ENCODE results near the gene PCYT1B. TPM values are rescaled to one million over a fixed set of nuclear protein-coding genes. Genes with fewer than 3 reads are reported as not detected.

Gene PCYT1B
- total RNA-seq, 1 donor from 2014 or later, result 1.1 TPM

DNA sequence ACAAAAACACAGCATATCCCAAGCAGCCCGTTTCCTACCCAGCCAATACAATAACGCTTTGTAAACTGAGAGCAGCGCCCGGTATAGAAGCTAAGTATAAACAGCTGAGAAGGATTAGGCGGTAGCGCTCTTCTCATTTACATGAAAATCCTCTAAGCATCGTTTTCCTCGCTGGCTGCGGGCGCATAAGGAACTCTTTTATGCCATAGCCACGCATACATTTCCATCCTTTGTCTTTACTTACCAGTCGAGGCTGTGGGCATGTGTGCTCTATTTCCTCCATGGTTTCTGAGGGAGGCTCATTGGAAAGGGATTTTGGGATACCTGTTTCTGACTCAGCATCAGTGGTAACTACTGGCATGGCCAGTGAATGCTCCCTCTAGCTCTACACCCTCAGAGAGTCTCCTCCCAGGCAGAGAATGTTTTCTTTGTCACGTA lies 383 bp downstream of the PCYT1B start:
- Mint-ChIP-seq H3K27ac (ENCODE audit: unreplicated experiment) (peak overlapping the region; percentile 76), H3K4me3 (ENCODE audit: unreplicated experiment) (peak overlapping the region; percentile 70), H3K9me3 (ENCODE audit: unreplicated experiment) (no peaks in the 10 kb centered on the region), H3K4me1 (ENCODE audit: unreplicated experiment) (peaks cover 20% of the 10 kb centered on the region), H3K36me3 (ENCODE audit: unreplicated experiment) (no peaks in the 10 kb centered on the region), H3K27me3 (ENCODE audit: unreplicated experiment) (peaks cover 32% of the 10 kb centered on the region)
- TF ChIP-seq, protein P1, sequence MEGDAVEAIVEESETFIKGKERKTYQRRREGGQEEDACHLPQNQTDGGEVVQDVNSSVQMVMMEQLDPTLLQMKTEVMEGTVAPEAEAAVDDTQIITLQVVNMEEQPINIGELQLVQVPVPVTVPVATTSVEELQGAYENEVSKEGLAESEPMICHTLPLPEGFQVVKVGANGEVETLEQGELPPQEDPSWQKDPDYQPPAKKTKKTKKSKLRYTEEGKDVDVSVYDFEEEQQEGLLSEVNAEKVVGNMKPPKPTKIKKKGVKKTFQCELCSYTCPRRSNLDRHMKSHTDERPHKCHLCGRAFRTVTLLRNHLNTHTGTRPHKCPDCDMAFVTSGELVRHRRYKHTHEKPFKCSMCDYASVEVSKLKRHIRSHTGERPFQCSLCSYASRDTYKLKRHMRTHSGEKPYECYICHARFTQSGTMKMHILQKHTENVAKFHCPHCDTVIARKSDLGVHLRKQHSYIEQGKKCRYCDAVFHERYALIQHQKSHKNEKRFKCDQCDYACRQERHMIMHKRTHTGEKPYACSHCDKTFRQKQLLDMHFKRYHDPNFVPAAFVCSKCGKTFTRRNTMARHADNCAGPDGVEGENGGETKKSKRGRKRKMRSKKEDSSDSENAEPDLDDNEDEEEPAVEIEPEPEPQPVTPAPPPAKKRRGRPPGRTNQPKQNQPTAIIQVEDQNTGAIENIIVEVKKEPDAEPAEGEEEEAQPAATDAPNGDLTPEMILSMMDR (IDR thresholded peaks at IDR 0.05), result no peak
- DNase-seq (ENCODE audit: extremely low spot score, unreplicated experiment), result no peak

DNA sequence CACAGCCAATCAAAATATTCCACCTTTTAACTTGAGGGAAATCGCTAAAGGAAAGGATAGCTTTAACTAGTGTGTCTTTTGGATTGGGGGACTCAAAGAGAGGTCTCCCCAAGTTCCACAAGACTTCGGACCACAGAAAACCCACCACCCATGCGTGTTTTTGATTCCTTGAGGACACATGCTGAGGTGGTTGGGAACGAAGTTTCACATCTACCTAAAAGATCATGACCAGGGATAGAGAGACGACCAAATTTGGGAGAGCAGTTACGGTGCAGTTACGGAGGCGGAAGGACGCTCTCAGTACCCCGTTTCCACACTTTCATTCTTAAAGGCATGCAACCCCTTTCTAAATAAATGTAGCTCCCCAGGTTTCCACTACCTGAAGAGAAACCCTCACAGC lies 1.1 kb downstream of the PCYT1B start:
- no peak for DNase-seq (ENCODE audit: extremely low spot score, unreplicated experiment)
- TF ChIP-seq, protein P1 (IDR thresholded peaks at IDR 0.05), result no peak
- no peak overlapping the region for H3K4me3 Mint-ChIP-seq (ENCODE audit: unreplicated experiment)
- peaks cover 20% of the 10 kb centered on the region for H3K4me1 Mint-ChIP-seq (ENCODE audit: unreplicated experiment)
- peaks cover 35% of the 10 kb centered on the region for H3K27me3 Mint-ChIP-seq (ENCODE audit: unreplicated experiment)
- H3K27ac Mint-ChIP-seq (ENCODE audit: unreplicated experiment), result no peak overlapping the region
- H3K9me3 Mint-ChIP-seq (ENCODE audit: unreplicated experiment), result no peaks in the 10 kb centered on the region
- no peaks in the 10 kb centered on the region for H3K36me3 Mint-ChIP-seq (ENCODE audit: unreplicated experiment)

DNA sequence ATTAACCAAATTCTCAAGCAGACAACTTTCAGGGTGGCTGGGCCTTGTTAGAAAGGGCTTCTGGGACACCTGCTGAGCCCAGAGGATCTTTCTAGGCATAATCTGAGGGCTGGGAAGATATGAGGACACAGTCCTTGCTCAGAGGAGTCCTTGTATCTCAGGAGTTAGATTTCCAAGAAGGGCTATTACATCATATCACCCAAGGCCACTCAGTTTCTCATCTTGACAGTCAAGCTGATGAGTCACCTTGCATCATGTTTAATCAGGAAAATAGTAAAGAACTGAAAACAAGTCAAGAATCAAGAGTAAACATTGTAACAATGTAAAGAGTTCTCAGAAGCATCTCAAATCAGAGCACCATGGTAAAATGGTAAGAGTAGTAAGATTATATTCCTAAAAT lies 4.0 kb downstream of the PCYT1B start:
- Mint-ChIP-seq H3K27me3 (ENCODE audit: unreplicated experiment) (peaks cover 33% of the 10 kb centered on the region), H3K4me1 (ENCODE audit: unreplicated experiment) (peaks cover 20% of the 10 kb centered on the region), H3K4me3 (ENCODE audit: unreplicated experiment) (no peak overlapping the region), H3K36me3 (ENCODE audit: unreplicated experiment) (no peaks in the 10 kb centered on the region), H3K27ac (ENCODE audit: unreplicated experiment) (no peak overlapping the region), H3K9me3 (ENCODE audit: unreplicated experiment) (no peaks in the 10 kb centered on the region)
- no peak for DNase-seq (ENCODE audit: extremely low spot score, unreplicated experiment)
- TF ChIP-seq, protein P1 (IDR thresholded peaks at IDR 0.05), result no peak

DNA sequence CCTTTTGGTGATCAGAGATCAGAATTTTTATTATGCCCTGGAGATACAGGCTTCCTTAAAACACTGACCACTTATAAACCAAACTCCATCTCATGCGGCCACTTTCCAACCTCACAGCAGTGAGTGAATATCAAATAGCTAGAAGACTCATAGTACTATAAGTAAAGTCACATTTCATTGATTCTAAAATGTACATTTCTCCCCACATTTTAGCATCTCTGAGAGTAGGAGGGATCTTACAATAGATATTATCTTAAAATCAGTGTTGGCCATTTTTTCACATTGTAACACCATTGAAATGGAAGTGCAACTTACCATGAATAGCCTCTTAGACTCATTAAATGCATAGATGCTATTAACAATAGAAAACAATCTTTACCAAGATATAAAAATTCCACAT lies 17.4 kb downstream of the PCYT1B start:
- no peak for DNase-seq (ENCODE audit: extremely low spot score, unreplicated experiment)
- TF ChIP-seq, protein P1 (IDR thresholded peaks at IDR 0.05), result no peak
- Mint-ChIP-seq H3K27me3 (ENCODE audit: unreplicated experiment) (peaks cover 11% of the 10 kb centered on the region), H3K27ac (ENCODE audit: unreplicated experiment) (no peak overlapping the region), H3K9me3 (ENCODE audit: unreplicated experiment) (no peaks in the 10 kb centered on the region), H3K4me1 (ENCODE audit: unreplicated experiment) (no peaks in the 10 kb centered on the region), H3K4me3 (ENCODE audit: unreplicated experiment) (no peak overlapping the region), H3K36me3 (ENCODE audit: unreplicated experiment) (no peaks in the 10 kb centered on the region)

DNA sequence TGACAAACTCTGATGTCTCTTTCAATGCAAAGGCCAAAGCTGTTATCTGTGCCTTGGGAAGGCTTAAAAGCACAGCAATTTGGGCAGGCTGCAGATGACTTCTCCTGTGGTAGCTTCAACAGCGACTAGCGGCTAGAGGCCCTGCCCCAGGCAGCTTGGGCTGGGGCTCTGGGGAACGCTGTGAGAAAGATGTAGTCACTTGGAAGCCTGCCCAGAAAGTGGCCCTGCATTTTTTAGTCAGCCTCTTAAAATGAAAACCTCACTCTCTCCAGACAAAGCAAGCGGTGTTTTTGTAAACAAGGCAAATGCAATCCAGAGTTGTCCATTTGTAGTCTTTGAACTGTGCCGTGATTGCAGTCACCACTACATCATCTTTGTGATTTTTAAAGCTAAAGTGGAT lies 27.5 kb downstream of the PCYT1B start:
- no peak overlapping the region for H3K27ac Mint-ChIP-seq (ENCODE audit: unreplicated experiment)
- DNase-seq (ENCODE audit: extremely low spot score, unreplicated experiment), result no peak
- no peak overlapping the region for H3K4me3 Mint-ChIP-seq (ENCODE audit: unreplicated experiment)
- no peaks in the 10 kb centered on the region for H3K9me3 Mint-ChIP-seq (ENCODE audit: unreplicated experiment)
- no peaks in the 10 kb centered on the region for H3K27me3 Mint-ChIP-seq (ENCODE audit: unreplicated experiment)
- no peaks in the 10 kb centered on the region for H3K36me3 Mint-ChIP-seq (ENCODE audit: unreplicated experiment)
- no peaks in the 10 kb centered on the region for H3K4me1 Mint-ChIP-seq (ENCODE audit: unreplicated experiment)
- TF ChIP-seq, protein P1 (IDR thresholded peaks at IDR 0.05), result no peak

Measured in osteocyte (in vitro differentiated cells).